Mucosa of descending colon (tissue), 3 donors: ENCODE data around the gene COBL. TPM values are rescaled to one million over a fixed set of nuclear protein-coding genes. Genes with fewer than 3 reads are reported as not detected.
"Not testable (repeated sequence)": the region's sequence is repeated elsewhere in the genome, so short reads cannot be mapped to it uniquely, and the experiment has no call there.

ENCODE experiments used
- ATAC-seq: fragments of 200-7000 bp; cut with Tn5 transposase; one replicate; pipeline ENCODE4 v1.9.1; 2020; ENCODE audit warnings: mild to moderate bottlenecking, moderate library complexity
- DNase-seq, 3 donors: peaks; one replicate each; pipeline ENCODE4 v3.0.0-alpha.2; 2020
- H3K36me3 ChIP-seq: fragments of 200-600 bp; one replicate; pipeline ENCODE4 v1.8.0; 2021; ENCODE audit warnings: low read depth, mild to moderate bottlenecking
- H3K4me1 ChIP-seq: fragments of 200-600 bp; one replicate; pipeline ENCODE4 v1.8.0; 2021; ENCODE audit warnings: low read depth, mild to moderate bottlenecking
- H3K4me3 ChIP-seq: fragments of 200-600 bp; one replicate; pipeline ENCODE4 v1.8.0; 2021; ENCODE audit warnings: mild to moderate bottlenecking
- H3K9me3 ChIP-seq: fragments of 200-600 bp; one replicate; pipeline ENCODE4 v1.8.0; 2021; ENCODE audit warnings: mild to moderate bottlenecking
- CTCF ChIP-seq: fragments of 200-600 bp; IDR thresholded peaks from one replicate; pipeline ENCODE4 v1.8.0; 2022; ENCODE audit warnings: antibody characterized with exemption, mild to moderate bottlenecking
- intact Hi-C, 2 donors: fragments of 100-400 bp; cut with DNase I in 1 of 2; cut with micrococcal nuclease in 1 of 2; formaldehyde crosslinking; loops; one replicate each; pipeline versions ENCODE4 v1.11.0 to v1.11.1; 2022; cut with DNase I, micrococcal nuclease
- total RNA-seq, 3 donors: library from RNA; stranded (reverse); fragmentation: NEBNext Ultra II Directional in 2 of 3; extraction: Animal tissue kit (Norgen Biotek cat#: 25700) in 2 of 3; gene quantifications; one replicate each; pipeline versions ENCODE4 v1.2.1 to v1.2.4, GENCODE V29; 2021 to 2023
- donor health status: DM: no; HTN: no; CAD: no; lungs with moderate emphysema.
- donor health status: DM: no; HTN: no; CAD: no.
- donor health status: DM: no; HTN: yes; CAD: no.

COBL gene
- total RNA-seq, 3 donors from 2014 or later: 48.6 to 91.8 (median 56.6) TPM

GRCh38 chr7:51213618-51214017 lies 103.0 kb downstream of the COBL start:
- intact Hi-C loops: no loop called here
- no peak for ATAC-seq
- TF ChIP-seq CTCF: no peak
- Histone ChIP-seq H3K9me3 (no peaks in the 10 kb centered on the region), H3K4me3 (no peak overlapping the region), H3K4me1 (no peaks in the 10 kb centered on the region), H3K36me3 (no peaks in the 10 kb centered on the region)
- DNase-seq: no peak

GRCh38 chr7:51210766-51211165 lies 105.8 kb downstream of the COBL start:
- no peaks in the 10 kb centered on the region for H3K9me3 ChIP-seq
- H3K36me3 ChIP-seq: no peaks in the 10 kb centered on the region
- no peak overlapping the region for H3K4me3 ChIP-seq
- no peaks in the 10 kb centered on the region for H3K4me1 ChIP-seq
- TF ChIP-seq CTCF: no peak
- no peak for ATAC-seq
- intact Hi-C loops: no loop called here
- DNase-seq: no peak

GRCh38 chr7:51209426-51209825 lies 107.2 kb downstream of the COBL start:
- no peaks in the 10 kb centered on the region for H3K4me1 ChIP-seq
- intact Hi-C loops: no loop called here
- DNase-seq: no peak
- peaks cover 3% of the 10 kb centered on the region for H3K9me3 ChIP-seq
- no peak for TF ChIP-seq CTCF
- H3K4me3 ChIP-seq: no peak overlapping the region
- H3K36me3 ChIP-seq: no peaks in the 10 kb centered on the region
- ATAC-seq: no peak

GRCh38 chr7:51208125-51208524 lies 108.5 kb downstream of the COBL start:
- H3K9me3 ChIP-seq, DNase-seq, ATAC-seq, intact Hi-C loops, H3K4me3 ChIP-seq, H3K36me3 ChIP-seq, H3K4me1 ChIP-seq: not testable (repeated sequence)

- no peak for TF ChIP-seq CTCF
- H3K4me1 ChIP-seq: no peaks in the 10 kb centered on the region
- intact Hi-C loops: no loop called here
- ATAC-seq (no peak), DNase-seq (no peak)
- H3K36me3 ChIP-seq: no peaks in the 10 kb centered on the region
- no peaks in the 10 kb centered on the region for H3K9me3 ChIP-seq
- no peak overlapping the region for H3K4me3 ChIP-seq
Measured at GRCh38 chr7:51198654-51199053, 118.0 kb downstream of the COBL start.

GRCh38 chr7:51190969-51191368 lies 125.6 kb downstream of the COBL start:
- intact Hi-C loops: no loop called here
- H3K4me1 ChIP-seq: no peaks in the 10 kb centered on the region
- DNase-seq: no peak
- no peak for TF ChIP-seq CTCF
- H3K4me3 ChIP-seq: no peak overlapping the region
- ATAC-seq: no peak
- no peaks in the 10 kb centered on the region for H3K36me3 ChIP-seq
- H3K9me3 ChIP-seq: no peaks in the 10 kb centered on the region
